HG03565 (cell line): Measurements from ENCODE around the gene GNG14.
"Not testable (repeated sequence)": the region's sequence is repeated elsewhere in the genome, so short reads cannot be mapped to it uniquely, and the experiment has no call there.

Experiments
- ATAC-seq: cut with Tn5 transposase; IDR thresholded peaks from one replicate; pipeline ENCODE4 v1.9.1; 2021; ENCODE audit warnings: mild to moderate bottlenecking, moderate library complexity; ENCODE audit not compliant: unreplicated experiment

Gene GNG14

DNA sequence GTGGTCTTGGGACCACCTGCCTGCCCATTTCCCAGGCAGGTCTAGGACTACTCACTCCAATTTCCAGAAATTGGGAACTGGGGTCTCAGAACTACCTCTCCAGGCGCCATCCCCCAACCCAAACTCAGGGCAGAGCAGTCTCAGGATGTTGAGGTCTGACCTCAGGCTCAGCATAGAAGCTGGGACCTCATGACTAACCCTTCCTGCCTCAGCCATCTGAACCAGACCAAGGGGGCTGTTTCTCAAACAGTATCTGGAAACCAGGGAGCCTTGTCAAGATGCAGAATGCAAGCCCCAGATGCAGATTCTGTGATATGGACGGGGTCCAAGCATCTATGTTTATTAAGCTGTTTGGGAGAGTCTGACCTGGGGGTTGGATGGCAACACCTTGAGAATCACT, 7.3 kb downstream of the GNG14 start:
- ATAC-seq = no peak

DNA sequence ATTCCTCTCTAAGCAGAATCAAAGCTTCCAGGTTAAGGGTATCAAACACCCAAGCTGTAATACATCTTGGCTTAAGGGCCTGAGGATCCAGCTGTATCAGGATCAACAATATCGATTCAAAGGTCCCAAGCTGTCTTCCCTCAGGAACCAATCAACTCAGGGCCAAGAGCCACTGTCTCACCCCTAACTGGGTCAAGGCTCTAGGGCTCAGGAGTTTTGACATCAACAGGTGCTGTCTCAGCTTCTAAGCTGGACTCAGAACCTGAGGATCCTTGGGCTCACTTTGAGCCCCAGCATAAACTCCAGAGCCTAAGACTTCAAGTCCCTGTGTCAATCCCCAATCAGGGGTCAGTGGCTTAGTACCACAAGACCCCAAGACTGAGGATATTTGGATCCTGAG, 7.7 kb downstream of the GNG14 start:
- ATAC-seq = no peak

DNA sequence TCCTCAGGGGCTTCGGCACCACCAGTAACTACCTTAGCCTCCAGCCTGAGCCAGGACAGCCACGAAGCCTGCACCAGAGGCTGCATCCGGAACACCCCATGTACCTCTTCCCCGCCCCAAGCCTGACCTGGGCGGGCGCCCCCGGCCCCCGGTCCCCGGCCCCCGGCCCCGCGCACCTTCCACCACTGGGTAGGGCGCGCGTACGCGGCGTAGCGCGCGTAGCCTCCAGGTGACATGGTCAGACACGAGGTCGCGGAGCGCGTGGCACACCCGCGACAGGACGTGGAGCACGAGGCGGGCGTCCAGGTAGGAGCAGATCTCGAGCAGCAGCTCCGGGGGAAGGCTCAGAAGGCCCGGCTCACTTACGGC, 8.2 kb downstream of the GNG14 start:
- ATAC-seq = no peak

DNA sequence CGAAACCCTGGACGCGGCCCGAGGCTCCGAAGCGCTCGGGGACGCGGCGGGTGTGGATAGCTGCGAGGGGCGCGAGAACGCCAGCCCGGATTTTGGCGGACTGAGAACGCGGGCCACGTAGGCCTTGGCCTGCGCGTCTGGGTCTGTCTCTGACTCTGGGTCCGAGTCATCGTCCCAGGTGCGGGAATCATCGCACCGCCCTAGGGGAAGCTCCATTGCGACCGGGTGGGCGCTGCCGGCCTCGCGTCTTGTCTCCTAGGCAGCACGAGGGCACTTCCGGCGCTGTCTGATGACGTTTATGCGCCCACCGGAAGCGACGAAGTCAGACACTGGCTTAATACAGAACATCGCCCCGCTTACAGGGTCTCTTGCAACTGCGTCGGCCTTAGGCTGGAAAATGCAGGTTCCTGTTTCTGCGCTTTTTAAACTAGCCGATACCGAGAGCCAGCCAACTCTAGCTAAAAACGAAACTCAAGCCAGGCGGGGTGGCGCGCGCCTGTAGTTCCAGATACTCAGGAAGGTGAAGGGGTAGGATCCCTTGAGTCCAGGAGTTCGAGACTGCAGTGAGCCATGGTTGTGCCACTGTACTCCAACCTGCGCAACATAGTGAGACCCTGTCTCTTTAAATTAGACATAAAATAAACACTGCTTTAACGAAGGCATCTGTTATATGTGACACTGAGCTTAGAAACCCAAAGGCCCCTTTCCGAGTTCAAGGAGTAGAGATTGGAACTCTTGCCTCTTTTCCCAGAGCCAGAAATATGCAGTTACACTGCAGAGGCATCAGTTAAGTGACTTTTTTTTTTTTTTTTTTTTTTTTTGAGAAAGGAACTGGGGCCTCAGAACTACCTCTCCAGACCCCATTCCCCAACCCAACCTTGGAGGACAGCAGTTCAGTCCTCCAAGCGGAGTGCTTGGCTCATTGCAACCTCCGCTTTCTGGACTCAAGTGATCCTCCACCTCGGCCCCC, 8.9 kb downstream of the GNG14 start, which contains the start of gene FBXW9:
Gene FBXW9 (minus strand): TSS at position 266 of the 970 bp plus-strand sequence. CDS start 50 bp downstream, at position 216.
- ATAC-seq = peak; percentile 71

DNA sequence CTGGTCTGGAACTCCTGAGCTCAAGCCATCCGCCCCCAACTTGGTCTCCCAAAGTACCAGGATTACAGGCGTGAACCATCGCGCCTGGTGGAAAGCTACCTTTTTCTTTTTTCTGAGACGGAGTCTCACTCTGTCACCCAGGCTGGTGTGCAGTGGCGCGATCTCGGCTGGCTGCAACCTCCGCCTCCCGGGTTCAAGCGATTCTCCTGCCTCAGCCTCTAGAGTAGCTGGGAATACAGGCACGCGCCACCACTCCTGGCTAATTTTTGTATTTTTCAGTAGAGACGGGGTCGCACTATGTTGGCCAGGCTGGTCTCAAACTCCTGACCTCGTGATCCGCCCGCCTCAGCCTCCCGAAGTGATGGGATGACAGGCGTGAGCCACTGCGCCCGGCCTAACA, 9.6 kb downstream of the GNG14 start:
- ATAC-seq = not testable (repeated sequence)

DNA sequence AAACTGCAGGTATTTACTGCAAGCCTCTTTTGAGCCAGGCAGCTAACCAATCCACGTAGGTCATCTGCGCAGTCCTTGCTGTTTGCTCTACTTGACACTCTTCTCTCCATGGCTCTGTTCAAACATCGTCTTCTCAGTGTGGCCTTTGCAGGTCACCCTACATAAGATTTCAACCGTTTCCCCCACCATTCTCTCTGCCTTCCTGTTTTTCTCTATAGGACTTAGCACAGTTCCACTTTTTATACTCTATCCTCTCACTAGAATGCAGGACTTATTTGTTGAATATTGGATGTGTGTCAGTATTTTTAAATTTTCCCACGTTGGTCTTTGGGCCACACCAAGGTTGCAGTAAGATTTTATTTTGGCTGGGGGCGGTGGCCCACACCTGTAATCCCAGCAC, 10.3 kb downstream of the GNG14 start:
- no peak for ATAC-seq

DNA sequence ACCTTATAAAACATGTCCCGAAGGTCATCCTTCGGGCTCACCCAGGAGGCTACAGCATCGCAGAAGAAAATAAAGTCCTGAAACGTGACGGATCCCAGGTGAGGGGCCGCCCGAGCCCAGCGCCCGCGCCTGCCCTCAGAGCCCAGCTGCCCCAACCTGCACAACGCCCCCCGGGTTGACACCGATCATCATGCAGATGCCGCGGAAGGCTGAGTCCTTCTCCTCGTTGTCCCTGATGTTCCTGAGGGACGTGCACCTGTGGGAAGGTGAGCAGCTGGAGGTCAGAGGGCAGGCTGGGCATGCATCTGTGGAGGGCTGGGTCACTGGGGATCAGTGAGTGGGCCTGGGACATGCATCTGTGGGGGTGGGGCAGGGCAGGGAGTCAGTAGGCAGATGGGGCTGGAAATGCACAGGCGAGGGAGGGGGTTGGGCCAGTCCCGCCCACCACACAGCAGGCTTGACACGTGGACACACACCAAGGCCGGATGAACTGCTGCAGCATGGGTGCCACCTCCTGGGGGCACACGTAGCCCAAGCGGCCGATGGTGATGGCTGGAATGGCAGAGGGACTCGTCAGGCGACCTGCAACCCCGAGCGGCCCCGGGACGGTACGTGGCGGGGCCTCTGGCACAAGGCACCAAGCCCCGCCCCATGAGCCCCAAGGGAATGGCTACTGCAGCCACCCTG, 13.9 kb downstream of the GNG14 start:
- no peak for ATAC-seq

DNA sequence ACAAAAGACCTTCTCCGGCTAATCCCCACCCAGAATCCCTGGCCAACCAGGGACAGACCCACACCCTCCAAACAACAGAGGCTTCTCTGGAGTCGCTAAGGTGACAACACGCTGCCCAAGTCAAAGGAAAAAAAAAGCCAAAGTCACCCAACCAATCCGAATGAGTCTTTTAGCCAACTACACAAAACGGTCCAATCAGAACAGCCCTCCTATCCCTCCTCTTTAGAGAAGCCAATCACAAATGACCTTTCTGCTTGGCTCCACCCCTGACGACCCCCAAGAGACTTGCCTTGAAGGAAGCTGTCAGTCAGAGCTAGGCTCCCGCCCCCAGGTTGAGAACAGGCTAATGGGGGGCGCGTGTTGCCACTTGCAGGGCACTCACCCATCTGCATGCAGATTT, 15.2 kb downstream of the GNG14 start:
- no peak for ATAC-seq

DNA sequence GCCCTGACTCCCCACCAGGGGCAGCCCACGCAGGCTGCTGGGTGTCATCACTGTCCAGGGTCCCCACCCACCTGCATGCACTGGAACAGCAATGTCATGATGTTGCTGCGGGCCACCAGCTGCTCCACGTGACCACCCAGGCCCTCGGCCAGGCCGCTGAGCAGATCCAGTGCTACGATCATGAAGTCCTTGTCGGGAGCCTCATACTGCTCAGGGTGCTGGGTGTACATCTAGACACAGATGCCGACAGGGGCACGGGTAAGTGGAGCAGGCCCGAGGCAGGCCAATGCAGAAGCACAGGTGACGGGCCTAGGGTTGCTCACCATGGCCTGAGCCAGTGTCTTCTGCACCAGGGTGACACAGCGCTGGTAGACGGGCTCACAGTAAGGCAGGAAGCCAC, 17.4 kb downstream of the GNG14 start:
- no peak for ATAC-seq

DNA sequence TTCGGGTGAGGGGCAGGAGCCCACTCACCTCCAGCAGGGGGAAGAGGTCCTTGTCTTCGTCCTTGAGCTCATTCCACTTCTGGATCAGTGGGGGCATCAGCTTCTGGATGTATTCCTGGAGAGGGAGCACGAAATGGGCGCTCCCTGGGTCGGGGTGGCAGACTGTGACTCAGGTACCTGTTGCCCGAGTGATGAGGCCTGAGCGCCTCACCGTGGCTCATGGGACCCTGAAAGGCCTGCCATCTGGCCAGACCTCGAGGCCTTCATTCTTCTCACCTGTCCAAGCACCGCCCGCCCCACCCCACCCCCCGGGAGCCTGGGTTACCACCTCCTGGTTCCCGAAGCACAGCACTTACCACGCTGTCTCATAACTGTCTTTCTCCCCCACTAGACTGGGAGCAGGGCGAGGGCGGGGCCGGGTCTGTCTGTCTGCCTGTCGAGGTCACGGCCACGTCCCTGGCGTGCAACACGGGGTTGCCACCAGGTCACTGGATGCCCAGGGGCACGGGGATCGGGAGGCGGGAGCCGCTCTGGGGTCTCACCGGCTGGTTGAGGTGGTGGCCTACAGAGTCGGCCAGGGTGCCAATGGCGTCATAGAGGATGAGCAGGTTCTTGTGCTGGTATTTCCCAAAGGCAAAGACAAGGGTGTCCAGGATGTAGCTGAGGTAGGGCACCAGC, 18.0 kb downstream of the GNG14 start:
- no peak for ATAC-seq

DNA sequence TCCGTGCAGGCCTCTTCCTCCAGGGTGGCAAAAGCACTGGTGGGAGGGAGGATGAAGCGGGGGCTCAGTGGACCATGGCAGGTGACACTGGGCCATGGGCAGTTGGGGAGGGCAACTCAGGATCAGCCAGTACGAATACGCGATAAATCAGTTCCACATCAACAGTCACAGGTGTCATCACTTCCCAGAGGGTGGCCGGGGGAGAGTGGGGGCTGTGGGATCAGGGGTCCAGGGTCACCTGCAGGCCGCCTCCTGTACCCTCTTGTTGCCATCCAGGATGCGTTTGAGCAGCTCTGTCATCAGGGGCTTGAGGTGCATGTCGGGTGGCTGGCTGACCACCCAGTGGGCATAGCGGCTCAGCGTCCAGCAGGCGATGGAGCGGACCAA, 18.5 kb downstream of the GNG14 start:
- ATAC-seq = no peak

DNA sequence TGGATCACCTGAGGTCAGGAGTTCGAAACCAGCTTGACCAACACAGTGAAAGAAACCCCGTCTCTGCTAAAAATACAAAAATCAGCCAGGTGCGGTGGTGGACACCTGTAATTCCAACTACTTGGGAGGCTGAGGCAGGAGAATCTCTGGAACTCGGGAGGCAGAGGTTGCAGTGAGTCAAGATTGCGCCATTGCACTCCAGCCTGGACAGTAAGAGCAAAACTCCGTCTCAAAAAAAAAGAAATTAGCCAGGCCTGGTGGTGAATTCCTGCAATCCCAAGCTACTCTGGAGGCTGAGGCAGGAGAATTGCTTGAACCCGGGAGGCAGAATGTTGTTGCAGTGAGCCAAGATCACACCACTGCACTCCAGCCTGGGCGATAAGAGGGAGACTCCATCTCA, 20.8 kb downstream of the GNG14 start:
- no peak for ATAC-seq

DNA sequence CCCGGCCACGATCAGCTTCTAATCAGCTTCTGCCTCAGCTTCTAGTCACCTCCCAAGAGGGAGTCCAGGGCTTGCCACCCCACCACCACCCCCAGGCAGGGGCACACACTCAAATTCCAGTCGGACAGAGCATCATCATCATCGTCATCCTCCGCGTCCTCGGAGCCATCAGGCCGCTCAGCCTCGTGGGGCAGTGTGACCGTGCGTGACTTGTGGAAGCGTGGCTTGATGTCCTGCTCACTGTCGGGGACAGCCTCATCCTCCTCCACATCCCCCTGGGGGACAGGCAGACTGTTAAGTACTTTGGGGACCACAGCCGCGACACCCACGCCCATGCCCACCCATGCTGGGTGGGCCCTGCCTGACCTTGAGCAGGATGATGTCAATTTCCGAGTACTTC, 23.4 kb downstream of the GNG14 start:
- ATAC-seq = no peak

DNA sequence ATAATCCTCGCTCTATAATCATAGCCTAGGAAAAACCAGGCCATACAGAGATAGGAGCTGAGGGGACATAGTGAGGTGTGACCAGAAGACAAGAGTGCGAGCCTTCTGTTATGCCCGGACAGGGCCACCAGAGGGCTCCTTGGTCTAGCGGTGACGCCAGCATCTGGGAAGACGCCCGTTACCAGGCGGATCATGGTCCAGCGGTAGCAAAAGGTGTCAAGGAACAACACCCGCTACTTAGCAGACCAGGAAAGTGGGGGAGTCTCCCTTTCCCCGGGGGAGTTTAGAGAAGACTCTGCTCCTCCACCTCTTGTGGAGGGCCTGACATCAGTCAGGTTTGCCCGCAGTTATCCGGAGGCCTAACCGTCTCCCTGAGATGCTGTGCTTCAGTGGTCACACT, 24.3 kb downstream of the GNG14 start:
- not testable (repeated sequence) for ATAC-seq

DNA sequence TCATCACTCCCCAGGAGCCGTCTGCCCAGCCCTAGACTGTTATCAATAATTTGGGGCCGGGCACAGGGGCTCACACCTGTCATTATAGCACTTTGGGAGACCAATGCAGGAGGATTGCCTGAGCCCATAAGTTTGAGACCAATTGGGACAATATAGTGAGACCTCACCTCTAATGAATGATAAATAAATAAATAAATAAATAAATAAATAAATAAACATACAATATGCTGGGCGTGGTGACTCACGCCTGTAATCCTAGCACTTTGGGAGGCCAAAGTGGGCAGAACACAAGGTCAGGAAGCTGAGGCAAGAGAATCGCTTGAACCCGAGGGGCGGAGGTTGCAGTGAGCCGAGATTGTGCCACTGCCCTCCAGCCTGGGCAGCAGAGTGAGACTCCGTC, 25.5 kb downstream of the GNG14 start:
- not testable (repeated sequence) for ATAC-seq

DNA sequence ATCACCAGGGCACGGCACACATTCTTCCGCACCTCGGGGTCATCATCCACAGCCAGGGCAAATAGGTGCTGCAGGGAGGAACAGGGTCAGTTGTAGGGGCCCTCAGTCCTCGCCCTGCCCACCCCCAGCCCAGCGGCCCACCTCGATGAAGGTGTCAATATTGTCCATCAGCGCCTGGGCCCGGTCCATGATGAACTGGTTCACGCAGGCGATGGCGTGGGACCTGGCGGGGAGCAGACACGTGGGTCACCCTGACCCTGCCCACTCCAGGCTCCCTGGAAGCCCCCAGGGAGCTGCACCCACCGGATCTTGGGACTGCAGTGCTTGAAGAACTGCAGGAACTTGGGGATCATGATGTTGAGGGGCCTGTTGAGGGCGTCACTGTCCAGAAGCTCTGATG, 27.3 kb downstream of the GNG14 start:
- no peak for ATAC-seq

DNA sequence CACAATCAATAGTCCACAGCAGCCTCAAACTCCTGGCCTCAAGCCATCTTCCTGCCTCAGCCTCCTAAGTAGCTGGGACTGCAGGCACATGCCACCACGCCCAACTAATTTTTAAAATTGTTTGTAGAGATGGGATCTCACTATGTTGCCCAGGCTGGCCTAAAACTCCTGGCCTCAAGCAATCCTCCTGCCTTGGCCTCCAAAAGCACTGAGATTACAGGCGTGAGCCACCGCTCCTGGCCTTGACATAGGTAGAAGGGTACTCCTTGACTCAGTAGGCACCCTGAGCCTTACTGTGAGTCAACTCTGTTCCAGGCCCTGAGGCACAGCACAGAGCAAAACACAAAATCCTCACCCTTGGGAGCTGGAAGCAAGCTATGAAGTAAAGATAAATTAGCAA, 28.1 kb downstream of the GNG14 start:
- no peak for ATAC-seq

DNA sequence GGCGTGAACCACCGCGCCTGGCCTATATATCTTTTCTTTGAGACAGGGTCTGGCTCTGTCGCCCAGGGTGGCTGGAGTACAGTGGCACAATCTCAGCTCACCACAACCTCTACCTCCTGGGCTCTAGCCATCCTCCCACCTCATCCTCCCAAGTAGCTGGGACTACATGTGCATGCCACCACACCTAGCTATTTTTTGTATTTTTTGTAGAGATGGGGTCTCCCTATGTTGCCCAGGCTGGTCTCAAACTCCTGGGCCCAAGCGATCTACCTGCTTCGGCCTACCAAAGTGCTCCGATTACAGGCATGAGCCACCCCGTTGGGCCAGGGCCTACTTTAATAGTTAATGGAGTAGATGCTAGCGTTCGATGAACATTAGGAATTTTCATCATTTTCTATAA, 32.5 kb downstream of the GNG14 start:
- no peak for ATAC-seq

DNA sequence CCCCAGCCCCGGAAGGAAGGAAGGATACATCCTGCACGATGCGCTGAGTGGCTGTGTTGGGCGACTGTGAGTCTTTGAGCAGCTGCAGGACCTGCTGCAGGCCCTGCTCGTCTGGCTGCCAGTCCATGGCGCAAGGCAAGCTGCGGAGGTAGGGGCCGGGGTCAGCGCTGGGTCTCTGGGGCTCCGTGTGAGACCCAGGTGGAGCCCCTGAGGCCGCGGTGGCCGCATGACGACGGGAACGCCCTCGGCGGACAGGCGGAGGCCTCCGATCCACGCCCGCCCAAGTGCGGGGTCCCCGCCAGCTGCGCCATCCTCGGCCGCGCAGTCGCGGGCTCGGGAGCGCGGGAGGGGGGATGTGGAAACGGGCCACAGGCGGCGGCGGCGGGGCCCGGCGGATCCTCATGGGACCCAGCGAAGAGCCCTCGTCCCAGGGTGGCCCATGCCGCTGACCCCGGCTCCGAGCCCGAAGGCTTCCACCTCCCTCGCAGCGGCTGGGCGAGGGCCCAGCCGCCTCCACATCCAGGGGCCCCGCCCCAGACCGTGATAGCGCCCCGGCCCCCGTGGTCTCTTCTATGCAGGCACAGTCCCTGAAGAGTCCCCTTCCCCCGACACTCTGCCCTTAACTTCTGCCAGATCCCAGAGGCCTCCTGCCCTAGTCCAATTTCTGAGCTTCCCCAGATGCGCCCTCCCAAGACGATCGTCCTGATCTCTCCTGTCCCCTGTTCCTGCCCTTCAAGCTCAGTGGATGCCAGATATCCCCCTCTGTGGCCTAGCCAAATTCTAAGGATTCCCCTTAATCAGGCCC, 33.3 kb downstream of the GNG14 start:
- no peak for ATAC-seq

DNA sequence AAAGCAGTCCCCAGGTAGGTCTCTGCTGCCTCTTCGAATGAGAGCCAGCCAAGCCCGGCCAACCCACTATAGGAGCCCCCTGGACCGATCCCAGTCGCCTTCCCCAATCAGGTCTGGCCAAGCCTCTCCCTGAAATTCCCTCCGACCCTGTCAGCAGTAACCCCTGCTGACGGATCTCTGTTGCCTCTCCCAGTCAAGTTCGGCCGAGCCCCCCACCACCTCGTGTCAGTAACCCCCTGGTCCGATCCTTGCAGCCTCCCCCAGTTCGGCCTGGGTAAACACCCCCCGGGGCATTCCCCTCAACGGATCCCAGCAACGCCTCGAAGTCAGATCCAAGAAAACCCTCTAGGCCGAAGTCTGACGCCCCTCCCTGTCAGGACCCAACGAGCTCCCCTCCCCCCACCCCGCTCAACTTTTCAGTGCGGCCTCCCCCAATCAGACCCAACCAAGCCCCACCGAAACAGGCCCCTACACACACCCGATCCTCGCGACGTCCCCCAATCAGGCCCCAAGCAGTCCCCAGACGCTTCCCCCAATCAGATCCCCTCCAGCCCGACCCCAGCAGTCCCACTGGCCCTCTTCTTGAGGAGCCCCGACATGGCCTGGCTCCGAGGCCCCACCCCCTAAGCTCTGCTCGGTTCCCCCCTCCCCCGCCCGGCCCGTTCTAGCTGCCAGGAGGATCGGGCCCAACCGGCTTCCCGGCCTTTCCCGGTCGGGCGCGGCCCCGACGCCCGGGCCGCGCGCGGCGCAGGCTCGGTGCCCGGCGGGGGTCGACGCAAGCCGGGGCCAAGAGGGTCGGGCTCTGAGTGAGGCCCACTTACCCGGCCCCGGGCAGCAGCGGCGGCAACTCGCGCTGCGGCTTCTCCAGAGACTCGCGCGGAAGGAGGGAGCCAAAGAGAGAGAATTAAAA, 34.1 kb downstream of the GNG14 start:
- peak; percentile 4 for ATAC-seq
